Spleen (tissue), 11 donors: Measurements from ENCODE around the gene BBS9. TPM values are rescaled to one million over a fixed set of nuclear protein-coding genes. Genes with fewer than 3 reads are reported as not detected.

ENCODE experiments used
- DNase-seq: peaks from one replicate; pipeline ENCODE4 v3.0.0-alpha.2; 2020
- H3K27ac ChIP-seq, 8 donors: fragments of 200-600 bp; sonication (generic) in 7 of 8; 1 replicate in 4 of 8; 2 replicates in 4 of 8; pipeline versions ENCODE4 v1.5.0 to v1.8.0; 2016 to 2021; ENCODE audit warnings: inconsistent platforms in 4 of 8, mild to moderate bottlenecking in 4 of 8, moderate library complexity in 1 of 8
- H3K27me3 ChIP-seq, 7 donors: fragments of 200-600 bp; sonication (generic) in 6 of 7; replicated peaks in 1 of 7; 1 replicate in 4 of 7; 2 replicates in 3 of 7; pipeline versions ENCODE4 v1.5.0 to v1.8.0; 2016 to 2021; ENCODE audit warnings: inconsistent platforms in 3 of 7, mild to moderate bottlenecking in 1 of 7
- H3K36me3 ChIP-seq, 6 donors: fragments of 200-600 bp; sonication (generic) in 5 of 6; 1 replicate in 4 of 6; 2 replicates in 2 of 6; pipeline versions ENCODE4 v1.5.0 to v1.8.0; 2016 to 2021; ENCODE audit warnings: inconsistent platforms in 2 of 6
- H3K4me1 ChIP-seq, 6 donors: fragments of 200-600 bp; sonication (generic) in 5 of 6; 1 replicate in 3 of 6; 2 replicates in 3 of 6; pipeline versions ENCODE4 v1.5.0 to v1.8.0; 2016 to 2021; ENCODE audit warnings: inconsistent platforms in 3 of 6
- H3K4me3 ChIP-seq, 8 donors: fragments of 200-600 bp; sonication (generic) in 7 of 8; 1 replicate in 4 of 8; 2 replicates in 4 of 8; pipeline versions ENCODE4 v1.5.0 to v1.8.0; 2016 to 2021; ENCODE audit warnings: inconsistent platforms in 4 of 8, mild to moderate bottlenecking in 4 of 8, moderate library complexity in 2 of 8
- H3K9me3 ChIP-seq, 8 donors: fragments of 200-600 bp; sonication (generic) in 7 of 8; 1 replicate in 4 of 8; 2 replicates in 4 of 8; pipeline versions ENCODE4 v1.5.0 to v1.8.0; 2016 to 2021; ENCODE audit warnings: inconsistent platforms in 4 of 8
- CTCF ChIP-seq, 11 experiments: fragments of 200-600 bp in 7 of 11; fragments of 450-650 bp in 4 of 11; sonication (generic) in 4 of 11; IDR thresholded peaks in 8 of 11; conservative IDR thresholded peaks in 3 of 11; 1 replicate in 7 of 11; 2 replicates in 4 of 11; pipeline versions ENCODE4 v1.4.0 to v1.8.0; 2016 to 2021; ENCODE audit warnings: antibody characterized with exemption in 11 of 11, inconsistent platforms in 4 of 11, mild to moderate bottlenecking in 1 of 11
- POLR2A ChIP-seq, 3 donors: fragments of 450-650 bp; IDR thresholded peaks; one replicate each; pipeline ENCODE4 v1.5.1; 2017; ENCODE audit warnings: antibody characterized with exemption in 3 of 3, mild to moderate bottlenecking in 1 of 3
- POLR2AphosphoS5 ChIP-seq, 3 donors: sonication (generic); formaldehyde crosslinking; IDR thresholded peaks; one replicate each; pipeline ENCODE4 v1.5.1; 2017; ENCODE audit warnings: antibody characterized with exemption in 3 of 3
- WGBS, 5 donors: extraction: QIAGEN DNeasy Blood & Tissue Kit in 3 of 5; methylation state at CpG; one replicate each; pipeline versions ENCODE4 v1.1.5 to v1.1.7; 2013 to 2018; 5-methylcytosine and 5-hydroxymethylcytosine counted together
- intact Hi-C: fragments of 100-400 bp; cut with DNase I; formaldehyde crosslinking; loops from one replicate; pipeline ENCODE4 v1.15.0; 2023; ENCODE audit warnings: low total_unique reads
- polyA plus RNA-seq, 3 donors: library from polyadenylated mRNA; stranded (reverse); fragments of 200-250 nt; gene quantifications; one replicate each; pipeline ENCODE4 v1.2.1, GENCODE V29; 2013
- total RNA-seq, 7 donors: library from RNA; depleted of rRNA in 3 of 7; stranded (reverse); fragments of >200 nt in 3 of 7; fragmentation: NEBNext Ultra II Directional in 4 of 7; extraction: Animal tissue kit (Norgen Biotek cat#: 25700) in 4 of 7; gene quantifications; one replicate each; pipeline versions ENCODE4 v1.1.0 to v1.2.1, GENCODE V29; 2016 to 2021
- donor health status: healthy with polysubstance abuse.
- donor health status: DM: no; HTN: no; CAD: no; lungs with moderate emphysema.
- donor health status: DM: no; HTN: no; CAD: no.
- donor health status: Bipolar disorder and iron deficiency.
- donor health status: healthy.
- donor health status: DM: no; HTN: no; CAD: no.
- donor health status: DM: yes; HTN: yes; CAD: no.

Gene BBS9
- total and polyA plus RNA-seq, 10 donors = 2.3 to 44.1 (median 25.3) TPM

- no peak for DNase-seq
- intact Hi-C loops = no loop called here
- H3K27me3 ChIP-seq = no peaks in the 10 kb centered on the region
- no peaks in the 10 kb centered on the region for H3K4me1 ChIP-seq
- WGBS, 5 donors = 84 to 92% (median 89%) methylated on average over 9 of the region's 9 CpGs
- no peaks in the 10 kb centered on the region for H3K9me3 ChIP-seq
- peaks cover 0 to 9% (median 0%) of the 10 kb centered on the region in 6 donors for H3K36me3 ChIP-seq
- H3K4me3 ChIP-seq = no peak overlapping the region
- H3K27ac ChIP-seq = no peak overlapping the region
- TF ChIP-seq POLR2AphosphoS5 (IDR thresholded peaks at IDR 0.05) = no peak
- TF ChIP-seq CTCF (IDR thresholded peaks at IDR 0.05 in 8 of 11, conservative IDR thresholded peaks at IDR 0.05 in 3 of 11) = no peak
- no peak for TF ChIP-seq POLR2A (IDR thresholded peaks at IDR 0.05)
These were observed 371.6 kb downstream of the BBS9 start for GRCh38 chr7:33500703-33501701.

DNA sequence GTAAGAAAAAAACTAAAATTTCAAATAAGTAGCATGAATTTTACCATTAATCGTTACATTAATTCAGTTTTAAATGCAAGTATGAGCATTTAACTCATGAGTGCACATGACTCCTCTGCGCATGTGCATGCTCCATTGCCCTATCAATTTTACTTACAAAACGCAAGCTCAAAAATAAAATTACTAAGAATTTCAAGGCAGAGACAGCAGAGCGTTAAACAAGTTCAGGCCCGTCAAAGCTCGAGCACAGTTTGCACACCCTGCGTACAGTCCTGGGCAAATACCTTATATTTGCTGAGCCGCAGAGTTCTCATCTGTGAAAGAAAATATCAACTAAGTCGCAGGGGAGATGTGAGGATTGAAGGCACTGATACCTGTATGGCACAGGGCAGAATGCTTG lies 373.6 kb downstream of the BBS9 start:
- no peaks in the 10 kb centered on the region for H3K27me3 ChIP-seq
- no peak overlapping the region for H3K4me3 ChIP-seq
- no peak for DNase-seq
- no peaks in the 10 kb centered on the region for H3K4me1 ChIP-seq
- no peak for TF ChIP-seq CTCF (IDR thresholded peaks at IDR 0.05 in 8 of 11, conservative IDR thresholded peaks at IDR 0.05 in 3 of 11)
- no peak for TF ChIP-seq POLR2AphosphoS5 (IDR thresholded peaks at IDR 0.05)
- no peak for TF ChIP-seq POLR2A (IDR thresholded peaks at IDR 0.05)
- intact Hi-C loops = no loop called here
- WGBS, 5 donors = 92 to 98% (median 97%) methylated on average over 9 of the region's 9 CpGs
- no peak overlapping the region for H3K27ac ChIP-seq
- peaks cover 0 to 17% (median 0%) of the 10 kb centered on the region in 6 donors for H3K36me3 ChIP-seq
- no peaks in the 10 kb centered on the region for H3K9me3 ChIP-seq

DNA sequence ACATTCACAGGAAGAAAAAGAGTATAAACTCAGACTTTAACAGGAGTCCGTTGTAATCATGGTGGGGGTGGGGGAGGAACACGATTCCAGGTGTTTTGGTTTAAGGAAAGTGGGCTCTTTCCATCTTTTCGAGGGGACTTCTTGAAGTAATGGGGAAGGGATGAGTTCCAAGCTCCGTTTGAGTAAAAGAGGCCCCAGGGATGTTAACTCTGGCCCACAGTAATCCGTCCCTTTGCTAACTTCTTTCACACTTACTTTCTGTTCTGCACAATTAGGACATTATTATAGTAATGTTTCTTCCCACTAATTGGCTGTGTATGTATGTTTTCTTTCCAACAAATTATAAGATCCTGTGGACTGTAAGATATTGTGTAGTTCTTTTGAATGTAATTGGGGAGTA lies 374.4 kb downstream of the BBS9 start:
- intact Hi-C loops = no loop called here
- 75 to 83% (median 78%) methylated on average over 5 of the region's 5 CpGs for WGBS, 5 donors
- H3K27me3 ChIP-seq = no peaks in the 10 kb centered on the region
- no peaks in the 10 kb centered on the region for H3K4me1 ChIP-seq
- TF ChIP-seq CTCF (IDR thresholded peaks at IDR 0.05 in 8 of 11, conservative IDR thresholded peaks at IDR 0.05 in 3 of 11) = no peak
- no peak for TF ChIP-seq POLR2A (IDR thresholded peaks at IDR 0.05)
- TF ChIP-seq POLR2AphosphoS5 (IDR thresholded peaks at IDR 0.05) = no peak
- peaks cover 0 to 17% (median 0%) of the 10 kb centered on the region in 6 donors for H3K36me3 ChIP-seq
- H3K27ac ChIP-seq = no peak overlapping the region
- no peak for DNase-seq
- H3K9me3 ChIP-seq = no peaks in the 10 kb centered on the region
- H3K4me3 ChIP-seq = no peak overlapping the region

- no peaks in the 10 kb centered on the region for H3K27me3 ChIP-seq
- H3K4me1 ChIP-seq = no peaks in the 10 kb centered on the region
- DNase-seq = no peak
- H3K9me3 ChIP-seq = no peaks in the 10 kb centered on the region
- WGBS, 5 donors = 93 to 97% (median 95%) methylated on average over 6 of the region's 6 CpGs
- no peak overlapping the region for H3K4me3 ChIP-seq
- H3K27ac ChIP-seq = no peak overlapping the region
- peaks cover 0 to 17% (median 0%) of the 10 kb centered on the region in 6 donors for H3K36me3 ChIP-seq
- TF ChIP-seq POLR2A (IDR thresholded peaks at IDR 0.05) (no peak), POLR2AphosphoS5 (IDR thresholded peaks at IDR 0.05) (no peak), CTCF (IDR thresholded peaks at IDR 0.05 in 8 of 11, conservative IDR thresholded peaks at IDR 0.05 in 3 of 11) (no peak)
- intact Hi-C loops = no loop called here
These were observed 374.9 kb downstream of the BBS9 start for GRCh38 chr7:33504266-33504665.
